Measurements from ENCODE around the gene TMC7.
"Not testable (repeated sequence)": the region's sequence is repeated elsewhere in the genome, so short reads cannot be mapped to it uniquely, and the experiment has no call there.

TMC7 gene

DNA sequence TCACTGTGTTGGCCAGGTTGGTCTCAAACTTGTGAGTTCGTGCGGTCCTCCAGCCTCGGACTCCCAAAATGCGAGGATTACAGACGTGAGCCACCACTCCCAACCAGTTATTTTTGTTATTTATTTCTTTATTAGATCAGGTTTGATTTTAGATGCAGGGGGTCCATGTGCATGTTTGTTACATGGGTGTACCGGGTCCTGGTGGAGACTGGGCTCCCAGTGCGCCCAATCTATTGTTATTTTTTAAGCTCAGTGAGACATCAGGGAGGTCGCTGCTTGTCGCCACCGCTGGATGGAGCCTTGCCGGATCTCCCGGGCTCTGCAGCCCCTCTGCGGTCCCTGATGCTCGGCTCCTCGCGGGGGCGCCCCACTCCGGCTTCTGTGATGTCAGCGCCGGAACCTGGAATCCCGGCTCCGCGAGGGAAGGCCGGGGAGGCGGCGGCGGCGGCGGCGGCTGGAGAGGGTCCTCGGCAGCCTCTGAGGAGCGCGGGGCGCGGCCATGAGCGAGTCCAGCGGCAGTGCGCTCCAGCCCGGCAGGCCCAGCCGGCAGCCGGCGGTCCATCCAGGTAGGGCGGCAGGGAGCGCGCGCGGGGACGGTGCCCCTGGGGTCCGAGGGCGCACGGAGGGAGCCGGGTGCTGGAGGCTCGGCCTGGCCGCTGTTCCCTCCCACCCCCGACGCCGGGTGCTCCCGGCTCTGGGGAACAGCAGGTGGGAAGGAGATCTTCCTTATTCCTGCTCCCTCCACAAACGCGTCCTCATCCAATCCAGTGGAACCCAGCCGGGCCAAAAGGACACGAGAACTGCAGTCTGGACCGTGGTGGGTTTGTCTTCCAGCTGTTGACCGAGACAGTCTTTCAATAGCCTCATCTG, at the start of gene TMC7:
TMC7 (plus strand) TSS at position 370 of the 870 bp plus-strand sequence; CDS start at position 500, 130 bp downstream.
- peak; percentile 46 for DNase-seq

DNA sequence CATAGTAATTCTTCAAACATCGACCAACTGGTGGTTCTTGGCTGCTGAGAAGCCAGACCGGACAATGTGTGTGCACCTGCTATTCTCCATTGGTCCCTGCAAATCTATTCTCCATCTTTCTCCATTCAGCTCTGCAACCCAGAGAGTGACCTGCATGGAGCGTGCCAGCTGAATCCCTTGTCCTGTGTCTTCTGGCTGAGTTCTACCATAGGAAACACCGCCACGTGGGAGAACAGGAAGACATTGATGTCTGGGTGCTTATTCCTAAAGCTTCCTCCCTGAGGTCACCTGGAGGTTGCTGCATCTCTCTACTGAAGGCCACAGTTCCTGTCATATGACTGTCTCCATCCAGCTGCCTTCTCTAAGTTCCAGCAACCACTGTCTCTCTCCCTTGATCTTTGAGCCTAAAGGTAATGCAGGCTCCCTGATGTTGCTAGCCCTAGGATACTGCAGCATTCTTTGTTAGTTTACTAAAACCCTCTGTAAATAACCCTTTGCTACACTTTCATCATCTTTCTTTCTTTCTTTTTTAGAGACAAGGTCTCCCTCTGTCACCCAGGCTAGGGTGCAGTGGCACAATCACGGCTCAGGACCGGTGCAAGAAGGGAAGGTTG, 46.9 kb upstream of the TMC7 start:
- no peak for DNase-seq

DNA sequence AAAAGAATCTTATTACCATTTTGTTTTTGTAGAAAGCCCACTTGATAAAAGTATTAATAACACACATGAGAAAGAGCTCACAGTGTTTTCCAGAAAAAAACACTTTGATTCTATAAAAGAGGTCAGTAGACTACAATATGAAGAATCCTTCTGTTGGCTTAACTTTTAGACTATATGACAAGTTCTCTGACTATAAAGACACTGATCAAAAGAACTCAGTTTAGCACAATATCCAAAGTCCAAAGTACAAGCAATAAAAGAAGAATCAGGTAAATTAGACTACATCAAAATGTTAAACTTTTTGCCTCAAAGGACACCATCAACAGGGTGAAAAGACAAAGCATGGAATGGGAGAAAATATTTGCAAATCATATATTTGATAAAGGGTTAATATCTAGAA, 46.3 kb upstream of the TMC7 start:
- DNase-seq: no peak

DNA sequence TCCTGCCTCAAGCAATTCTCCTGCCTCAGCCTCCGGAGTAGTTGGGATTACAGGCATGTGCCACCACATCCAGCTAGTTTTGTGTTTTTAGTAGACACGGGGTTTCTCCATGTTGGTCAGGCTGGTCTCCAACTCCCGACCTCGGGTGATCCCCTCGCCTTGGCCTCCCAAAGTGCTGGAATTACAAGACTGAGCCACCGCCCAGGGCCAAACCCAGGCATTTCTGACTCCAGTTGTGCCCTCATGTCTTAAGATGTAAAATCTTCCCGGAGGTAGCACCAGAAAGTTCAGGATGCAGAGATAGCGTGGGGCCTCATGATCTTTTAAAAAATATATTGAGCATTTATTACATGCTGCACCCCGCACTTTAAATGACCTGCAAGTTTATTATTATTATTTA, 44.7 kb upstream of the TMC7 start:
- DNase-seq: no peak

DNA sequence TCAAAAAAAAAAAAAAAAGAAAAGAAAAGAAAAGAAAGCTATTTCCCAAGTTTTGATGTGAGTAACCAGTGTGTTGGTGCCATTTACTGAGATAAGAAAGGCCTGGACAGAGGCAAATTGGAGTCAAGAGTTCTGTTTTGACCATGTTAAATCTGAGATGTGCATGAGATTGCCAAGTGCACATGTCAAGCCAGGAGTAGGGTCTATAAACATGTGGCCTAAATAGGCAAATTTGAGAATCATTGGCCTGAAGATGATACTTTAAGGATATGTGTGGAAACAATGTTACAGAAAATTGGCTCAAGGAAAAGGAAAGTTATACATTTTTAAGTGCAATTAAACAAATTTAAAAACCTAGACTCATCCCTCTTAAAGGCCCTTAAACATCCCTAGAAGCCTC, 42.3 kb upstream of the TMC7 start:
- no peak for DNase-seq

DNA sequence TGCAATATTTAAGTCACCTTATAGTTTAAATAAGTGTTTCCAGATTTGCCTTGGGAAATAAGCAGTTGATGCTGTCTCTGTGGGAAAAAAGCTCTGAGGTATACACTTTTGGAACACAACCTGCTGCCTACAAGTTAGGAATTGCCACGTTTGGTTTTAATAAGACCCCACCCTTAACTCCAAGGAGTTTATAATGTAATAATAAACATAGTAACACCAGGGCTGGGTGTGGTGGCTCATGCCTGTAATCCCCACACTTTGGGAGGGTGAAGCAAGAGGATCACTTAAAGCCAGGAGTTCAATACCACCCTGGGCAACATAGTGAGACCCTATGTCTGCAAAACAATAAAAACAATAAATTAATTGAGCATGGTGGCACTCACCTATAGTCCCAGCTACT, 41.7 kb upstream of the TMC7 start:
- no peak for DNase-seq

DNA sequence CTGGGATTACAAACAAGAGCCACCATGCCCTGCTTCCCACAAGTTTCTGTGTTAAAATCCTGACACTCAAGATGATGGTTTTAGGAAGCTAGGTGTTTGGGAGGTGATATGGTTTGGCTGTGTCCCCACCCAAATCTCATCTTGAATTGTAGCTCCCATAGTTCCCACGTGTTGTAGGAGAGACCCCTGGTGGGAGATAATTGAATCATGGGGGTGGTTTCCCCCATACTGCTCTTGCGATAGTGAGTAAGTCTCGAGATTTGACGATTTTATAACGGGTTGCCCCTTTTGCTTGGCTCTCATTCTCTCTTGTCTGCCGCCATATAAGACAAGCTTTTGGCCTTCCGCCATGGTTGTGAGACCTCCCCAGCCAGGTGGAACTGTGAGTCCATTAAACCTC, 40.3 kb upstream of the TMC7 start:
- no peak for DNase-seq

DNA sequence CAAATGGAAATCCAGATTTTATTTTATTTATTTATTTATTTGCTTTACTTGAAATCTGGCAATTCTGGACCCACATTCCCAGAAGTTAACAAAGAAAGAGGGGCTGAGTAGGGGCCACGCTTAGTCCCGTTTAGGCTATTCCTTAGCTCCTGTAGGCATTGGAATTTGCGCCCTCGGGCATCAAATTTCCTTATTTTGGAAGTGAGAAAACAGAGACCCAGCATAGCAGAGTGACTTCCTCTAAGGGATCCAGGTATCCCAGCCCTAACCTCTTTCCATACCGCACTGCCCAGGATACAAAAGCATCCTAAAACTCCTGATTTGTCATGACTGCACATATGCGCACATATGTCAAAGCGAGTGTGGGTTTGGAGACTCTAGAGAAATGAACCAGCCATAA, 38.5 kb upstream of the TMC7 start:
- DNase-seq: no peak

DNA sequence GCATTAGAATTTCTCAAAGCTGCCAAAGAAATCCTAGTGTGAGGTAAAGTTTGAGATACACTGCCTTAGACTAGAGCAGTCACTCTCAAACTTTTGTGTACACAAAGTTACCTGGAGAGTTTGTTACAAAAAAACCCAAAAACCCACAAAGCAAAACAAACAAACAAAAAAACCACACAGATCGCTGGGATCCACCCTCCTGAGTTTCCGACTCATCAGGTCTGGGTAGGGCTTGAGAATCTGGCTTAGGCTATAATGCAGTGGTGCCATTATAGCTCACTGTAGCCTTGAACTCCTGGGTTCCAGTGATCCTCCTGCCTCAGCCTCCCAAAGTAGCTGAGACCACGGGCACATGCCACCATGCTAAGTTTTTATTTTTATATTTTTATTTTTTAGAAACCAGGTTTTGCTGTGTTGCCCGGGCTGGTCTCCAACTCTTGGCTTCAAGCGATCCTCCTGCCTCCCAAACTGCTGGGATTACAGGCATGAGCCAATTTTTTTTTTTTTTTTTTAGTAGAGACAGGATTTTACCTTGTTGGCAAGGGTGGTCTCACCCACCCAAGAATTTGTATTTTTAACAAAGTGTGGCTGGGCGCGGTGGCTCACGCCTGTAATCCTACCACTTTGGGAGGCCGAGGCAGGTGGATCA, 35.2 kb upstream of the TMC7 start:
- DNase-seq: no peak

DNA sequence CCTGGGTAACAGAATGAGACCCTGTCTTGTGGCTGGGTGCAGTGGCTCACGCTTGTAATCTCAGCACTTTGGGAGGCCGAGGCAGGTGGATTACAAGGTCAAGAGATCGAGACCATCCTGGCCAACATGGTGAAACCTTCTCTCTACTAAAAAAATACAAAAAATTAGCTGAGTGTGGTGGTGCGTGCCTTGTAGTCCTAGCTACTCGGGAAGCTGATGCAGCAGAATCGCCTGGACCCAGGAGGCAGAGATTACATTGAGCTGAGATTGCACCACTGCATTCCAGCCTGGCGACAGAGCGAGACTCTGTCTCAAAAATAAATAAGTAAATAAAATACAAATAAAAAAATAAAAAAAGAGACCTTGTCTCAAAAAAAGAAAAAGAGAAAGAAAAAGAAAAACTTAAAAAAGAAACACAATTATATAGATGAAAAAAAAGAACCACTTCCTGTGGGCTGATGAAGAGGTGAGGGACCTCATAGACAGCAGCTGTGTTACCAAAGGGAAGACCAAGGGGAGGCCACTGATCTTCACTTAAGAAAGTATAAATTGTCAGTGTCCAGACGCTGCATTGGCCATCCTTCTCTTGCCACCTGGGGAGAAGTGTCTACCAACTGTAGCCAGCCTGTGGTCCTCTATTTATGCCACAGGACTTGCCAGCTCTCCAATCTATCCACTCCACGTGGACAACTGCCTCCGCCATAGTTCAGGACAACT, 33.1 kb upstream of the TMC7 start:
- DNase-seq: no peak

DNA sequence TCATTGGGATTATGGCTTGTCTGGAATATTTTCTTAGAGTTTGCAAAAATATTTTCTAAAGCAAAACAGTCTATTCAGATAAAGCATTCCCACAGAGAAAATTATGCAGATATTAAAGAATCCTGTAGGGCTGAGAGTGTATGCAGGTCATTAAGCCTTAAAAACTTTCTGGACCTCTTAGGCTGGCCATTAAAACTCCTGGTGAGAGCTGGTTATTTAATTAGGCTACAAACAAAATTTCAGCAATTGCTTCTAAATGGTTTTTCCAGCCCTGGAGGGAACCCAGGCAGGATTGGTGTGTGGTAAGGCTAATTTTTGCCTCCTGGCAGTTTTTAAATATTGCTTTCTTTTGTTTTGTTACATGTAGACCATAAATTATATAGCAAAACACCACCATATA, 30.2 kb upstream of the TMC7 start:
- no peak for DNase-seq

DNA sequence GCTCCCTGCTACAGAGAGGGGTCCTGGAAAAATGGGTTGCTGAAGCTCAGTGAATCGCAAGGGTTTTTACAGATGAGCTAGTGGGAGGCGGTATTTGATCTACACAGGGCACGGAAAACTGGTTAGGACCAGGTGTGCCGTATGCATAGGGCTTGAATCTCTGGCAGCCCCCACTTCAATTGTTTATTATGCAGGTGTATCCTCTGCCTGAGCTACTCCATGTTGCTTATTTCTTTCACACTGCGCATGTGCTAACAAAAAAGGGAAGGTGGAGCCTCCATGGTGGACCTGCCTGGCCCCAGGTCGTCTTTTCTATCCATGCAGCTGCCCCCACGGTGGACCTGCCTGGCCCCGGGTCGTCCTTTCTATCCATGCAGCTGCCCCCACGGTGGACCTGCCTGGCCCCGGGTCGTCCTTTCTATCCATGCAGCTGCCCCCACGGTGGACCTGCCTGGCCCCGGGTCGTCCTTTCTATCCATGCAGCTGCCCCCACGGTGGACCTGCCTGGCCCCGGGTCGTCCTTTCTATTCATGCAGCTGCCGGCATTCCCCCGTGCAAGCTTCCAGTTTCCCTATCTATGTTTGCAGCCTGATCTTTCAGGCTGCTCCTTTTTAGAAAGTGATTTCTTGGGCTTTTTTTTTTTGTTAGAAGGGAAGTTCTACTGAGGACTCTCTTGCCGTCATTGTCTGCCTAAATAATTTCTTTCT, 27.7 kb upstream of the TMC7 start:
- not testable (repeated sequence) for DNase-seq

DNA sequence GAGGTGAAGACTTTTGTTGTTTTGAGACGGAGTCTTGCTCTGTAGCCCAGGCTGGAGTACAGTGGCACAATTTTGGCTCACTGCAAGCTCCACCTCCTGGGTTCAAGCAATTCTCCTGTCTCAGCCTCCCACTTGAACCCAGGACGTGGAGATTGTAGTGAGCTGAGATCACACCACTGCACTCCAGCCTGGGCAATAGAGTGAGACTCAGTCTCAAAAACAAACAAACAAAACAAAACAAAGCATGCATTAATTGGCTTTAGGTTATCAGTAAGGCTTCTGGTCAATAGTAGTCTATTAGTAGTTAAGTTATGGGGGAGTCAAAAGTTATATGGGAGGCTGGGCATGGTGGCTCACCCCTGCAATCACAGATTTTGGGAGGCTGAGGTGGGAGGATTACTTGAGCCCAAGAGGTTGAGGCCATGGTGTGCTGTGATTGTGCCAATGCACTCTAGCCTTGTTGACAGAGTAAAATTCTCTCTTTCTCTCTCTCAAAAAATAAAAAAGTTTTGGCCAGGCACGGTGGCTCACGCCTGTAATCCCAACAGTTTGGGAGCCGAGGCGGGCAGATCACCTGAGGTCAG, 27.0 kb upstream of the TMC7 start:
- DNase-seq: not testable (repeated sequence)

DNA sequence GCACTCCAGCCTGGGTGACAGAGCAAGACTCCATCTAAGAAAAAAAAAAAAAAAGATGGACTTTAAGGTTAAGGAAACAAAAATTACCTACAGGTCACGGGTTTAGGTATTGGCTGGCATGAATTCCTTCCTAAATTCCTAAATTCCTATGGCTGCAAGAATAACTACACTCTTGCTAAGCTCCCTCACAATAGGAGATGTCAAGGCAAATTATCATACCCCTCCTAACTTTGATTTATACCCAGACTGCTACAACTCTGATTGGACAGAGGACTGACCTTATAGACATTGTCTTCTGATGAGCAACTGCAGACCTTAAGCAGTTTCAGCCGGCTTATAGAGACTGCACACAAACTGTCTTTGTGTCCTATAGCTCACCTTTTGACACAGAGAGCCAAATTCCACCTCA, 25.1 kb upstream of the TMC7 start:
- DNase-seq: no peak

DNA sequence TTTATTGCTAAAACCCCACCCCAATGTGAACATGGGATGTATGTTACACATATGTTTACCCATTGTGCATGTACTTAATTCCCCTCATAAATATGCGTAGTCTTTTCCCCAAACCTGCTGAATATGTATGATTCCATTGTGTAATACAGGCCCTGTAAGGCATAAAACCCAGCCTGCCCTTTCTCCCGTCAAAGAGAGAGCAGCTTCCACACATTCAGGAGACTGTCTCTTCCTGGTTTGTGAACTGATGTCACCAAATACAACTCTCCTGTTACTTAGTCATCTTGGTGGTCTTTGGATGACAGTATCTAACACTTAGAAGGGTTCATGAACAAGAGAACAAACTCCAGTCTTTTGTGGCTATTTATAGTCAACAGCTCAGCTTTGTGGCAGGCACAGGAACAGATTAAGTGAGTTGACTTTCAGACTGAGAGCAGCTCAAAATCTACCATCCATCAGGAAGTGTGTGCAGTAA, 24.7 kb upstream of the TMC7 start:
- no peak for DNase-seq

DNA sequence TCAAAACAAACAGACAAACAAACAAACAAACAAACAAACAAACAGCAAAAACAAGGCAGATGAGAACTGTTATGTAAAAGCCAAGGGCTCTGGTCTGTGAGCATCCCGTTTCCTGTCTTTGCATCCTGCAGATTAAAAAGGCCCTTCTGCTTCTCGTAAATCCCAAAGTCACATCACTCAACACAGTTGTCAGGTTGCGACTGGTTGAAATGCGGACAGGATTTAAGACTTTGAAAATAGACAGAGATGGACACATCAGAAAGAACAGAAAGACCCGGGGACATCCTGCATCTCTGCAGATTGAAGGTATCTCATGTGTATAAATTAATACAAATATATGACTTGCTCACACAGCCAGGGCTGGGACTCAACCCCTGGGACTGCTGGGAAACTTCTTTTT, 18.2 kb upstream of the TMC7 start:
- no peak for DNase-seq

DNA sequence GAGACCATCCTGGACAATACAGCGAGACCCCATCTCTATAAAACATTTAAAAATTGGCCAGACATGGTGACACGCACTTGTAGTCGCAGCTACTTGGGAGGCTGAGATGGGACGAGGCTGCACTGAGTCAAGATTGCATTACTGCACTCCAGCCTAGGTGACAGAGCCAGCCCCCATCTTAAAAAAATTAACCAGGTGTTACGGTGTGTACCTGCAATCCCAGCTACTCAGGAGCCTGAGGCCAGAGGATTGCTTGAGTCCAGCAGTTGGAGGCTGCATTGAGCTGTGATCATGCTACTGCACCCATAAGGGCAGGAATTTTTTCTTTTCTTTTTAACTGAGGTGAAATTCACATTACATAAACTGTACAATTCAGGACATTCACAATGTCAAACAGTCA, 16.9 kb upstream of the TMC7 start:
- DNase-seq: no peak

DNA sequence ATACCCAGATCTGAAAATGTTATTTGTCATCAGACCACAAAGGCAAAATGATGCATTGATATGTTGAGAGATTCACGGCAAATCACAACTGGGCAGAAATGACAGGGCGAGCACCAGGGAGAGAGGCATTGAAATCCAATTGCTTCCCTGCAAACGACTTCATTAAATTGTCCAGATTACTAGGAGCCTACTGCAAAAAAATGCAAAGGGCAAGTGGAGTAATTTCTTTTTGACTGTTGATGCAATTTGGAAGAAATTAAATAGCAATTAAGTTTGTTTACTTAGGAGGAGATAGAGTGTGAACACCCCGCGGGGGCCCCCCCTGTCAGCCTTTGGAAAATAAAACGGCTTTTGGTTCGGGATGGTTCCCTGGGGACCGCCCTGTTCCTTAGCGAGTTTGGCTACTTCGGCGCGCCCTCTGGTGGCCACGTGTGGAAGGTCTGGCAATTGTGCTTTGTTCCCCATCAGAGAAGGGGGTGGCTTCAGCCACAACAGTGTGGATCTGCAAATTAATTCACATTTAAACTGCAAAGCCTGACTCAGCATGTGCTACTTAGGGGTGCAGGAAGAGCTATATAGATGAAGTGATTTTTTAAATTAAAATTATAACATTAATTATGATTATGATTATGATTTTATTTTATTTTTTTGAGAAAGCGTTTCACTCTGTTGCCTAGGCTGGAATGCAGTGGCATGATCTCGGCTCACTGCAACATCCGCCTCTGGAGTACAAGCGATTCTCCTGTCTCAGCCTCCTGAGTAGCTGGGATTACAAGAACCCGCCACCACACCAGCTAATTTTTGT, 14.5 kb upstream of the TMC7 start:
- DNase-seq: peak; percentile 54

DNA sequence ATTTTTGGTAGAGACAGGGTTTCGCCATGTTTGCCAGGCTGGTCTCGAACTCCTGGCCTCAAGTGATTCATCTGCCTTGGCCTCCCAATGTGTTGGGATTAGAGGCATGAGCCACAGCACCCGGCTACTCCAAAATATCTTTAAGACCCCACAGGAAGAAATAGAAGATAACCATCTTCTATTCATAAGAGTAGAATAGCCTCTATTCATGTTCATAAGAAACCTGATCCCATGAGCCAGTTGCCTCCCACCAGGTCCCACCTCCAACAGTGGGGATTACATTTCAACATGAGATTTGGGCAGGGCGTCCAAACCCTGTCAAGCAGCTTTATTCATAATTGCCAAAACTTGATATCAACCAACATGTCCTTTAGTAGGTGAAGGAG, 13.9 kb upstream of the TMC7 start:
- DNase-seq: no peak

DNA sequence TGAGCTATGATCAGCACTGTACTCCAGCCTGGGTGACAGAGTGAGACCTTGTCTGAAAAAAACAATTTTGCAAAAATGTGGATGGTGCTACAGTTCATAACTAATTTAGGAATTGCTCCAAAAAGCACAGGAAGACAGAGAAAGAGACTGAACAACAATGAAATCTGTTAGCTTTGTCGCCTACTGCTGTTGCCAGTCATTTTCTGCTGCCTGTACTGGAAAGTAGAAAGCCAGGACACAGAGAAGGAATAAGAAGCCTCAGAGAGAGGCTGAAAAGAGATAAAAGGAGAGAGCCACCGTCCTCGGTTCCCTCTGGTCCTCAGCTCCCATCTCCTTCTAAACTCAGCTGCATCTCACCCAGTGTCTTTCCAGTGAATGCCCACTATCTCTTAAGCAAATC, 8.6 kb upstream of the TMC7 start:
- no peak for DNase-seq

DNA sequence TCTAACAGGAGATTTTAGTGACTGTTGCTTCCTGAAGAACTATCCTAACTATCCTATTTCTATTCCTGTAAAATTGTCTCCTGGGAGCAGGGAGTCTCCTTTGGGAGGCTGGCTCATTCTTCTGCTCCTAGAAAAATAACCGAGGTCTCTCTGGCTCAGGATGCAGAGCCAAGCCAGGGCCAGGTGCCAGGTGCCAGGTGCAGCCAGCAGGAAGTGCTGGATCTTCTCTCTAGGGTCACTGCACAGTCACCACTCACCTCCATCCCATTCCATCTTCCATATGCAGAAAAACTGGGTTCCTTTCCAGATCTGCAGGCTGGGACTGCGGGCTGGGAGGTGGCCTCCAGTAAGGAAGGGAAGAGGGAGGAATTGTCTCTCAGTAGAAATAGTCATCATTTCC, 3.8 kb upstream of the TMC7 start:
- no peak for DNase-seq
